HG02938 (cell line): Measurements from ENCODE around the gene KMT2B.

Source experiments
- ATAC-seq: cut with Tn5 transposase; IDR thresholded peaks from one replicate; pipeline ENCODE4 v1.9.1; 2021; ENCODE audit warnings: mild to moderate bottlenecking, moderate library complexity; ENCODE audit not compliant: unreplicated experiment

The KMT2B gene

GRCh38 chr19:35776102-35776788 lies 58.4 kb downstream of the KMT2B start:
- no peak for ATAC-seq

DNA sequence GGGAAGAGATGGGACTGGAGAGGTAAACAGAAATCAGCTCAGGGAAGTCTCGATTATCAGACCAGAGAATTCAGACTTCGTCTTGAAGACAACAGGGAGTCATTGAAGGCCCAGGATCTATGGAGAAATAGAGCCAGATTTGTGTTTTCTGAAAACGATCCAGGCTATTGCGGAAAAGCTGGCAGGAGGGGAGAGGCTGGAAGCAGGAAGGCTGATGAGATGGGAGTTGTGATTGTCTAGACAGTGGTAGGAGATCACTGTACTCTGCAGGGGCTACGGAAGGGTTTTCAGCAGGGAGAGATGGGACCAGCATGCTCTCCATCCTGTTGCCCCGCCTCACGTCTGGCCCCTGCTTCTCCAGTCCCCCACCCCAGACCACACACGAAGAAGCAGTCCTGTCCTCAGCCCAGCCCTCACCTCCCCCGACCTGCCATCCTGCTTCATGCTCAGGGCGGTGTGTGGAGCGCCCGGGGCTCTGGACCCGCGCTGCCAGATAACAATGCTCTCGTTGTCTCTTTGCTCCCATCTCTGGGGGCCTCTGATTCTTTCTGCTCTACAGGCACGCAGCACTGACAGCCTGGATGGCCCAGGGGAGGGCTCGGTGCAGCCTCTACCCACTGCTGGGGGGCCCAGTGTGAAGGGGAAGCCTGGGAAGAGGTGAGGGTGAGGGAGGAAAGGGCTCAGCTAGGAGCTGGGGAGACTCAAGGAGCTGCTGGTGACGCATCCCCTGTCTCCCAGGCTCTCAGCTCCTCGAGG lies 59.5 kb downstream of the KMT2B start:
- no peak for ATAC-seq

GRCh38 chr19:35777961-35778360 lies 60.2 kb downstream of the KMT2B start:
- ATAC-seq = no peak

DNA sequence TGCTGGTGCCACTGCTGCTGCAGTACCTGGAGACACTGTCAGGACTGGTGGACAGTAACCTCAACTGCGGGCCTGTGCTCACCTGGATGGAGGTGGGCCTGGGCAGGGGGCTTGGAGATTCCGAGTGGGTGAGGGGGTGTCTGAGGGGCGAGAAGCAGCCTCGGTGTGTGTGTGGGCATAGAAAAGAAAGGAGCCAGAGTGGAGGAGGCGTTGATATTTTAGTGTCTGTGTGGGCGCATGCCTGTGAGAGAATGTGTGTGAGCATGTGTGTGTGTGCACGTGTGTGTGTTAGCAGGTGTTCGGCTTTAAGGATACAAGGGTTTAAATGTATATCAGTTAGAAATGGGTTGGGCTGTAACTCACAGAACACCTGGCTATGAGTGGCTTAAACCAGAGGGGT lies 61.2 kb downstream of the KMT2B start:
- no peak for ATAC-seq

DNA sequence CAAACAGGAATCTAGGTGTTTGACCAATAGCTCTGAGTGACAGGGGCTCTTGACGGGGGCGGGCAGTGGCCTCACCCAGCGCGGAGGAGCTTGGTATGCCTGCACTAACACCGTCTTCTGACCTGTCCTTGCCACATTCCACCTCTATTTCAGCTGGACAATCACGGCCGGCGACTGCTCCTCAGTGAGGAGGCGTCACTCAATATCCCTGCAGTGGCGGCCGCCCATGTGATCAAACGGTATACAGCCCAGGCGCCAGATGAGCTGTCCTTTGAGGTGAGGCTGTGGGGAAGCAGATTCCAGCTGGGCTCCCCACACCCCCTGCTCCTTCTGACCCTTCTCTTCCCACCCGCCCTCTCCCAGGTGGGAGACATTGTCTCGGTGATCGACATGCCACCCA lies 62.3 kb downstream of the KMT2B start:
- no peak for ATAC-seq

DNA sequence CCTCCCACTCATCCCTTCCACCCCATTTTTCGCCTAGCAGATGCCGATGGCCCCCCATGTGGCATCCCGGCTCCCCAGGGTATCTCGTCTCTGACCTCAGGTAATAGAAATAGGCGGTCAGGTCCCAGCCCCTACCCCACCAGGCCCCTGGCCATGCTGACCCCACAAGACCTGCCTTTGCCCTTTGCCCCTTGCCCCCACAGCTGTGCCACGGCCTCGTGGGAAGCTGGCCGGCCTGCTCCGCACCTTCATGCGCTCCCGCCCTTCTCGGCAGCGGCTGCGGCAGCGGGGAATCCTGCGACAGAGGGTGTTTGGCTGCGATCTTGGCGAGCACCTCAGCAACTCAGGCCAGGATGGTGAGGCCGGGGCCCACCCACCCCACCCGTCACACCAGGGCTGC lies 62.9 kb downstream of the KMT2B start:
- ATAC-seq = no peak

GRCh38 chr19:35781650-35782049 lies 63.8 kb downstream of the KMT2B start:
- ATAC-seq = no peak

GRCh38 chr19:35782589-35782988 lies 64.8 kb downstream of the KMT2B start:
- no peak for ATAC-seq

DNA sequence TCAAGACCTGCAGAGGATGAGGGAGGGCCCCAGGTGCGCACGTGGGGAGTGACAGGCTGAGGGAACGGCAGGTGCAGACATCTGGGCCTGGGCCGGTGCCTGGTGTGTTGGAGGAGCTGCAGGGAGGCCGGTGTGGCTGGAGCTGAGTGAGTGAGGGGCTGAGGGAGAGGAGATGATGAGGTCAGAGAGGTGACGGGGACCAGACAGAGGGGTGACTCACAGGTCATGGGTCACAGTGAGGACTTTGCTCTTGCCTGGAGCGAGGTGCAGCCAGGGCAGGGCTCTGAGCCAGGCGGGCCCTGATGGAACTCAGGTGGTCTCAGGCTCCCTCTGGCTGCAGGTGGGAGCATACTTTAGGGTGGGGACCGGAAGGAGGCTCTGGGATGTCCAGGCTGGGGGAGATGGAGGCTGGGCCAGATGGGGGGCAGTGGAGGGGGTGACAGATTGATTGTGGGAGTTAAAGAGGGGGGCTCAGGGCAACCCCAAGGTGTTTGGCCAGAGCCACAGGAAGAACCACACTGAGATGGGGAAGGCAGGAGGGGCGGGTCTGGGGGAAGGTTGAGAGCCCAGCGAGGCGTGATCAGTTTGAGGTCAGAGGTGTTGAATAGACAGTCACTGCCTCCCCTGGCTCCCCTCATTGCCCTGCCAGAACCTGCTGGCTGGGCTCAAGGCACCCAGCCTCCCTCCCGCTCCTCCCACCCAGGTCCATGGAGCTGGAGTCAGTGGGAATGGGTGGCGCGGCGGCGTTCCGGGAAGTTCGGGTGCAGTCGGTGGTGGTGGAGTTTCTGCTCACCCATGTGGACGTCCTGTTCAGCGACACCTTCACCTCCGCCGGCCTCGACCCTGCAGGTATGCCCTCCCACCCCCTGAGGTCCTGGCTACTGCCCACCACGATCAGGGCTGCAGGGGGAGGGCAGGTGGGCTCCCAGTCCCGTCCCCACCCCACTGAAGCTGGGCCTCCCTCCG lies 65.9 kb downstream of the KMT2B start:
- ATAC-seq = no peak

DNA sequence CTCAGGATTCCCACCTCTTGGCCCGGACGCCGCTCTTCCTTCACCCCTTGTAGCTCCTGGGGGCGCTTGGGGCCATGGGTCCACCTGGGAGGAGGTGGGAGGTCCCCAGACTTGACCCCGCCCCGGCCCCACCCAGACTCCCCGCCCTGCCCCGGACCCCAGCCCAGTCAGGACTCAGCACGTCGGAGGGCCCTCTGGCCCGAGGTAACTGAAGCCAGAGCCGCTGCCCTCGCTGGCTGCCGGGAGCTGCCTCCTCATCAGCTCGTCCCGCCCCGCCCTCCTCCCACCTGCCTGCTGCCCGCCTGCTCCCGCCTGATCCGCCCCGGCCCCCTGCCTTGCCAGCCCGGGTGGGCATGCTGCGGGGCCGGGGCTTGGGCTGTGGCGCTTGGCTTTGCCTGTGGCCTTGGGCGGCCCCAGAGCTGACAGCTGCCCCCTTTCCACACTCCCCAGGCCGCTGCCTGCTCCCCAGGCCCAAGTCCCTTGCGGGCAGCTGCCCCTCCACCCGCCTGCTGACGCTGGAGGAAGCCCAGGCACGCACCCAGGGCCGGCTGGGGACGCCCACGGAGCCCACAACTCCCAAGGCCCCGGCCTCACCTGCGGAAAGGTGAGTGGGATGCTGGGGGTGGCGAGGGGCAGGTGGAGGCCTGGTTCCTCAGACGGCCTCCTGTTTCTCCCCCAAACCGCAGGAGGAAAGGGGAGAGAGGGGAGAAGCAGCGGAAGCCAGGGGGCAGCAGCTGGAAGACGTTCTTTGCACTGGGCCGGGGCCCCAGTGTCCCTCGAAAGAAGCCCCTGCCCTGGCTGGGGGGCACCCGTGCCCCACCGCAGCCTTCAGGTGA lies 66.9 kb downstream of the KMT2B start:
- ATAC-seq = no peak

GRCh38 chr19:35785339-35785627 lies 67.5 kb downstream of the KMT2B start:
- ATAC-seq = no peak

- no peak for ATAC-seq
These were observed 68.7 kb downstream of the KMT2B start for GRCh38 chr19:35786299-35787160.

- ATAC-seq = no peak
These were observed 69.5 kb downstream of the KMT2B start for GRCh38 chr19:35787227-35787799.
